ENCODE measurements around the gene GPR153. TPM values are rescaled to one million over a fixed set of nuclear protein-coding genes. Genes with fewer than 3 reads are reported as not detected.

GPR153 gene
- total RNA-seq, 1 donor = 4.0 TPM

- Histone ChIP-seq H3K27me3 (ENCODE audit: insufficient read depth, low read length) (peaks cover 48% of the 10 kb centered on the region), H3K79me2 (ENCODE audit: insufficient read depth, low read length) (no peaks in the 10 kb centered on the region), H3K36me3 (ENCODE audit: insufficient read depth, low read length) (no peaks in the 10 kb centered on the region), H3K27ac (ENCODE audit: low read depth, low read length) (no peak overlapping the region), H2AFZ (ENCODE audit: low read length) (no peak overlapping the region), H3K4me2 (ENCODE audit: insufficient read depth, low read length) (no peak overlapping the region), H4K20me1 (ENCODE audit: insufficient read depth, low read length) (peaks cover 7% of the 10 kb centered on the region), H3K4me1 (ENCODE audit: insufficient read depth, low read length) (peaks cover 4% of the 10 kb centered on the region), H3K4me3 (ENCODE audit: insufficient read depth, low read length) (no peak overlapping the region), H3K9me3 (ENCODE audit: low read depth, low read length) (no peaks in the 10 kb centered on the region)
- DNase-seq (ENCODE audit: insufficient read length, low spot score, missing footprints) = peak; percentile 100
- TF ChIP-seq, protein P1, sequence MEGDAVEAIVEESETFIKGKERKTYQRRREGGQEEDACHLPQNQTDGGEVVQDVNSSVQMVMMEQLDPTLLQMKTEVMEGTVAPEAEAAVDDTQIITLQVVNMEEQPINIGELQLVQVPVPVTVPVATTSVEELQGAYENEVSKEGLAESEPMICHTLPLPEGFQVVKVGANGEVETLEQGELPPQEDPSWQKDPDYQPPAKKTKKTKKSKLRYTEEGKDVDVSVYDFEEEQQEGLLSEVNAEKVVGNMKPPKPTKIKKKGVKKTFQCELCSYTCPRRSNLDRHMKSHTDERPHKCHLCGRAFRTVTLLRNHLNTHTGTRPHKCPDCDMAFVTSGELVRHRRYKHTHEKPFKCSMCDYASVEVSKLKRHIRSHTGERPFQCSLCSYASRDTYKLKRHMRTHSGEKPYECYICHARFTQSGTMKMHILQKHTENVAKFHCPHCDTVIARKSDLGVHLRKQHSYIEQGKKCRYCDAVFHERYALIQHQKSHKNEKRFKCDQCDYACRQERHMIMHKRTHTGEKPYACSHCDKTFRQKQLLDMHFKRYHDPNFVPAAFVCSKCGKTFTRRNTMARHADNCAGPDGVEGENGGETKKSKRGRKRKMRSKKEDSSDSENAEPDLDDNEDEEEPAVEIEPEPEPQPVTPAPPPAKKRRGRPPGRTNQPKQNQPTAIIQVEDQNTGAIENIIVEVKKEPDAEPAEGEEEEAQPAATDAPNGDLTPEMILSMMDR (IDR thresholded peaks at IDR 0.05; ENCODE audit: extremely low read depth, low read depth, low read length) = peak; percentile 83
These were observed 14.1 kb downstream of the GPR153 start for GRCh38 chr1:6246497-6247467.

DNA sequence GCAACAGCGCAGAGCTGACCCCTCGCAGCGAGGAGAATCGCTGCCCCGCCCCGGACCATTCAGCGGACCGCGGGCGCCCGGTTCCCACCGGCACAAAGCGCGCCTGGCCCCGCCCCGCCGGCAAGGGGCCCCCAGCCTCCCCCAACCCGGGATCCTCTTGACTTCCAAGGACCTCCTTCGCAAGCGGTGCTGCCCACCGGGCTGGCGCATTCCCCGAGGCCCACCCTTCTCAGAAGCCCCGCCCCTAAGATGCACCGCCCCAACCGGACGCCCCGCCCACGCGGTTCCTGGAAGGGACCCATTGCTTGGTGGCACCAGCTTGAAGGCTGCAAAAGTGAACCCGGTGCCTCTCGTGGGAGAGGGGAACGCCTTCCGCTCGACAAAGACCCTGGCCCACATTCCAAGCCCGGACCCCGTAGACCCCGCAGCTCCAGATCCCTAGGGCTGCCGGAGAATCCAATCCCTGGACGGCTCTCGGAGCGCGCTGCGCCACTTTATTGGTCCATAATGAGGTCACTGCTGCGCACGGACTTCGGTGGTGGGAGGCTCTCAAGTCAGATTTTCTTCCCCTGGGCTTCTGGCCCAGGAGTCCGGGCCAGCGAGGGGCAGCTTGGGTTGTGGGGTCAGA lies 14.9 kb downstream of the GPR153 start:
- Histone ChIP-seq H4K20me1 (ENCODE audit: insufficient read depth, low read length) (peaks cover 7% of the 10 kb centered on the region), H3K4me3 (ENCODE audit: insufficient read depth, low read length) (no peak overlapping the region), H3K36me3 (ENCODE audit: insufficient read depth, low read length) (no peaks in the 10 kb centered on the region), H3K4me1 (ENCODE audit: insufficient read depth, low read length) (peaks cover 4% of the 10 kb centered on the region), H3K79me2 (ENCODE audit: insufficient read depth, low read length) (no peaks in the 10 kb centered on the region), H3K27me3 (ENCODE audit: insufficient read depth, low read length) (peaks cover 56% of the 10 kb centered on the region), H3K9me3 (ENCODE audit: low read depth, low read length) (no peaks in the 10 kb centered on the region), H3K4me2 (ENCODE audit: insufficient read depth, low read length) (no peak overlapping the region), H3K27ac (ENCODE audit: low read depth, low read length) (no peak overlapping the region), H2AFZ (ENCODE audit: low read length) (no peak overlapping the region)
- peak; percentile 90 for DNase-seq (ENCODE audit: insufficient read length, low spot score, missing footprints)
- TF ChIP-seq, protein P1 (IDR thresholded peaks at IDR 0.05; ENCODE audit: extremely low read depth, low read depth, low read length) = no peak

DNA sequence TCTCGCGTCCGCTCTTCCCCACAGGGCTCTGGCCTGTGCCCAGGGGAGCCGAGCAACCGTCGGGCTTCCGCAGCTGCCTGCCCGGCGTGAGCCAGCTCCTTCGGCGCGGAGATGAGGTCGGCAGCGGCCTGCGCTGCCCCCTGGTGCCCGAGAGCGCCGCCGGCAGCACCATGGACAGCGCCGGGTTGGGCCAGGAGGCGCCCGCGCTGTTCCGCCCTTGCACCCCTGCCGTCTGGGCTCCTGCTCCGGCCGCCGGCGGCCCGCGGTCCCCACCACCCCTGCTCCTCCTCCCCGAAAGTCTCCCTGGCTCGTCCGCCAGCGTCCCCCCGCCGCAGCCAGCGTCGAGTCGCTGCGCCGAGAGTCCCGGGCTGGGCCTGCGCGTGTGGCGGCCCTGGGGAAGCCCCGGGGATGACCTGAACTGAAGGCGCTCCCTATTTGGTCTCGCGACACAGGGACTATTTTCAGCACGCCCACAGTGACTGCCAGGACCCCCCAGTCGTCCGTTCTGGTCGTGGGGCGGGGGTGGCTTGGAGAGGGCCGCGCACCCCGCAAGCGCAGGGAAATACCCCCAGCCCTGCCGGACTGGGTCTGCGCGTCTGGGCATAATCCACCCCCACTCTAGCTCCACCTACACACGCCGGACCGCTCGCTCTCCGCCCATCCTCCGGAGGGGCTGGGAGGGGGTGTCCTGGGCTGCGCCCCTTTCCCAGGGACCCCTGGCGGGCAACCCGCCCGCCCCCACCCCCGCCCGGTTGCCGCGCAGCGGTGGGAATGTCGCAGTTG lies 15.6 kb downstream of the GPR153 start:
- peaks cover 63% of the 10 kb centered on the region for H3K27me3 ChIP-seq (ENCODE audit: insufficient read depth, low read length)
- no peaks in the 10 kb centered on the region for H3K9me3 ChIP-seq (ENCODE audit: low read depth, low read length)
- TF ChIP-seq, protein P1 (IDR thresholded peaks at IDR 0.05; ENCODE audit: extremely low read depth, low read depth, low read length) = peak; percentile 69
- peaks cover 4% of the 10 kb centered on the region for H3K4me1 ChIP-seq (ENCODE audit: insufficient read depth, low read length)
- no peak overlapping the region for H3K27ac ChIP-seq (ENCODE audit: low read depth, low read length)
- no peak overlapping the region for H2AFZ ChIP-seq (ENCODE audit: low read length)
- peak overlapping the region; percentile 24 for H3K4me2 ChIP-seq (ENCODE audit: insufficient read depth, low read length)
- H3K36me3 ChIP-seq (ENCODE audit: insufficient read depth, low read length) = no peaks in the 10 kb centered on the region
- no peaks in the 10 kb centered on the region for H3K79me2 ChIP-seq (ENCODE audit: insufficient read depth, low read length)
- DNase-seq (ENCODE audit: insufficient read length, low spot score, missing footprints) = peak; percentile 100
- H4K20me1 ChIP-seq (ENCODE audit: insufficient read depth, low read length) = peaks cover 7% of the 10 kb centered on the region
- H3K4me3 ChIP-seq (ENCODE audit: insufficient read depth, low read length) = no peak overlapping the region

Measured in osteoblast (primary cell).